SU-DHL-6 (cell line): Measurements from ENCODE around the gene DEFB126.

Experiments
- CTCF ChIP-seq: fragments of 200-600 bp; sonication (generic); IDR thresholded peaks from one replicate; pipeline ENCODE4 v1.5.1; 2017; ENCODE audit warnings: antibody characterized with exemption, mild to moderate bottlenecking, low read length, moderate library complexity; ENCODE audit not compliant: insufficient read depth, poor library complexity, severe bottlenecking
- EZH2phosphoT487 ChIP-seq: fragments of 200-600 bp; sonication (generic), shearing (Covaris generic); conservative IDR thresholded peaks from 2 replicates; pipeline ENCODE4 v1.6.1; 2018; ENCODE audit warnings: mild to moderate bottlenecking, antibody characterized with exemption, low read length, moderate library complexity, mixed read lengths

- TF ChIP-seq EZH2phosphoT487 (no peak), CTCF (no peak)
Measured at GRCh38 chr20:117518-117917, 24.9 kb upstream of the DEFB126 start.
